ENCODE results near the gene NDC1.

The NDC1 gene

GRCh38 chr1:53842347-53842746, 4.3 kb upstream of the NDC1 start:
- peaks cover 7% of the 10 kb centered on the region for H3K4me1 ChIP-seq (ENCODE audit: insufficient read depth, low read length)
- H3K79me2 ChIP-seq (ENCODE audit: insufficient read depth, low read length) = peaks cover 10% of the 10 kb centered on the region
- H3K9ac ChIP-seq (ENCODE audit: low read depth, low read length) = no peak overlapping the region
- no peak for ATAC-seq (ENCODE audit: insufficient read depth, low read depth)
- no peaks in the 10 kb centered on the region for H3K27me3 ChIP-seq (ENCODE audit: insufficient read depth, low read length, poor library complexity)
- peaks cover 3% of the 10 kb centered on the region for H3K9me3 ChIP-seq (ENCODE audit: insufficient read depth, low read length, severe bottlenecking)
- TF ChIP-seq CTCF (IDR thresholded peaks at IDR 0.05; ENCODE audit: borderline replicate concordance, extremely low read depth, low read length, poor library complexity, severe bottlenecking) (no peak), EZH2 (IDR thresholded peaks at IDR 0.05; ENCODE audit: borderline replicate concordance, low read depth, low read length, severe bottlenecking) (no peak)
- no peak overlapping the region for H3K27ac ChIP-seq (ENCODE audit: low read length)
- no peak for DNase-seq
- H3K4me3 ChIP-seq (ENCODE audit: low read depth in 1 of 2, low read length in 2 of 2) = no peak overlapping the region
- H3K4me2 ChIP-seq (ENCODE audit: insufficient read depth, low read length) = no peak overlapping the region
- H3K36me3 ChIP-seq (ENCODE audit: insufficient read depth, low read length) = peaks cover 4% of the 10 kb centered on the region; the same call in 1 of the 2 replicates
- no peak overlapping the region for H2AFZ ChIP-seq (ENCODE audit: low read depth, low read length)
- H4K20me1 ChIP-seq (ENCODE audit: insufficient read depth, low read length) = no peaks in the 10 kb centered on the region

GRCh38 chr1:53838654-53838974, 518 bp upstream of the NDC1 start:
- Histone ChIP-seq H3K9me3 (ENCODE audit: insufficient read depth, low read length, severe bottlenecking) (peaks cover 3% of the 10 kb centered on the region), H3K4me1 (ENCODE audit: insufficient read depth, low read length) (peaks cover 42% of the 10 kb centered on the region), H3K27me3 (ENCODE audit: insufficient read depth, low read length, poor library complexity) (no peaks in the 10 kb centered on the region), H4K20me1 (ENCODE audit: insufficient read depth, low read length) (peaks cover 19% of the 10 kb centered on the region; the same call in 1 of the 2 replicates), H3K4me2 (ENCODE audit: insufficient read depth, low read length) (peak overlapping the region; percentile 95), H3K36me3 (ENCODE audit: insufficient read depth, low read length) (peaks cover 23% of the 10 kb centered on the region), H3K9ac (ENCODE audit: low read depth, low read length) (peak overlapping the region; percentile 92), H2AFZ (ENCODE audit: low read depth, low read length) (peak overlapping the region; percentile 99), H3K79me2 (ENCODE audit: insufficient read depth, low read length) (peaks cover 47% of the 10 kb centered on the region), H3K27ac (ENCODE audit: low read length) (peak overlapping the region; percentile 100; the same call in 1 of the 2 replicates), H3K4me3 (ENCODE audit: low read depth in 1 of 2, low read length in 2 of 2) (peak overlapping the region; percentile 95 to 97; a peak in 3 of 4 replicates)
- DNase-seq (no peak), ATAC-seq (ENCODE audit: insufficient read depth, low read depth) (no peak)
- no peak for TF ChIP-seq EZH2 (IDR thresholded peaks at IDR 0.05; ENCODE audit: borderline replicate concordance, low read depth, low read length, severe bottlenecking)

- no peak for ATAC-seq (ENCODE audit: insufficient read depth, low read depth)
- Histone ChIP-seq H3K9ac (ENCODE audit: low read depth, low read length) (peak overlapping the region; percentile 92), H3K4me2 (ENCODE audit: insufficient read depth, low read length) (peak overlapping the region; percentile 95), H2AFZ (ENCODE audit: low read depth, low read length) (peak overlapping the region; percentile 99), H3K4me3 (ENCODE audit: low read depth in 1 of 2, low read length in 2 of 2) (peak overlapping the region; percentile 95 to 97), H4K20me1 (ENCODE audit: insufficient read depth, low read length) (peaks cover 26% of the 10 kb centered on the region; the same call in 1 of the 2 replicates), H3K79me2 (ENCODE audit: insufficient read depth, low read length) (peaks cover 57% of the 10 kb centered on the region), H3K27ac (ENCODE audit: low read length) (peak overlapping the region; percentile 100), H3K9me3 (ENCODE audit: insufficient read depth, low read length, severe bottlenecking) (peaks cover 3% of the 10 kb centered on the region), H3K27me3 (ENCODE audit: insufficient read depth, low read length, poor library complexity) (no peaks in the 10 kb centered on the region), H3K36me3 (ENCODE audit: insufficient read depth, low read length) (peaks cover 30% of the 10 kb centered on the region), H3K4me1 (ENCODE audit: insufficient read depth, low read length) (peaks cover 42% of the 10 kb centered on the region)
- TF ChIP-seq CTCF (IDR thresholded peaks at IDR 0.05; ENCODE audit: borderline replicate concordance, extremely low read depth, low read length, poor library complexity, severe bottlenecking) = no peak
- no peak for TF ChIP-seq EZH2 (IDR thresholded peaks at IDR 0.05; ENCODE audit: borderline replicate concordance, low read depth, low read length, severe bottlenecking)
- peak; percentile 8 for DNase-seq
Observed at GRCh38 chr1:53837646-53837923, 511 bp downstream of the NDC1 start.

GRCh38 chr1:53835491-53835890, 2.6 kb downstream of the NDC1 start:
- H3K4me1 ChIP-seq (ENCODE audit: insufficient read depth, low read length) = peaks cover 42% of the 10 kb centered on the region
- H3K9ac ChIP-seq (ENCODE audit: low read depth, low read length) = peak overlapping the region; percentile 14; the same call in 1 of the 2 replicates
- H4K20me1 ChIP-seq (ENCODE audit: insufficient read depth, low read length) = peaks cover 29% of the 10 kb centered on the region; the same call in 1 of the 2 replicates
- peaks cover 37% of the 10 kb centered on the region for H3K36me3 ChIP-seq (ENCODE audit: insufficient read depth, low read length)
- no peak overlapping the region for H2AFZ ChIP-seq (ENCODE audit: low read depth, low read length)
- no peak for DNase-seq
- peaks cover 72% of the 10 kb centered on the region for H3K79me2 ChIP-seq (ENCODE audit: insufficient read depth, low read length)
- peak overlapping the region; percentile 95; the same call in 1 of the 2 replicates for H3K4me2 ChIP-seq (ENCODE audit: insufficient read depth, low read length)
- no peaks in the 10 kb centered on the region for H3K27me3 ChIP-seq (ENCODE audit: insufficient read depth, low read length, poor library complexity)
- no peaks in the 10 kb centered on the region for H3K9me3 ChIP-seq (ENCODE audit: insufficient read depth, low read length, severe bottlenecking)
- TF ChIP-seq CTCF (IDR thresholded peaks at IDR 0.05; ENCODE audit: borderline replicate concordance, extremely low read depth, low read length, poor library complexity, severe bottlenecking) (no peak), EZH2 (IDR thresholded peaks at IDR 0.05; ENCODE audit: borderline replicate concordance, low read depth, low read length, severe bottlenecking) (no peak)
- peak overlapping the region in 1 of 2 experiments; percentile 25; a peak in 1 of 4 replicates for H3K4me3 ChIP-seq (ENCODE audit: low read depth in 1 of 2, low read length in 2 of 2)
- no peak for ATAC-seq (ENCODE audit: insufficient read depth, low read depth)
- no peak overlapping the region for H3K27ac ChIP-seq (ENCODE audit: low read length)

Measured in DND-41 (cell line).